Measurements from ENCODE around the gene SLC29A4. TPM values are rescaled to one million over a fixed set of nuclear protein-coding genes. Genes with fewer than 3 reads are reported as not detected.
A peak's percentile ranks its signal among the peaks of the same experiment; 100 is the strongest.

Gene SLC29A4
- polyA plus RNA-seq, 3 donors: 0.21 to 0.29 (median 0.26) TPM

DNA sequence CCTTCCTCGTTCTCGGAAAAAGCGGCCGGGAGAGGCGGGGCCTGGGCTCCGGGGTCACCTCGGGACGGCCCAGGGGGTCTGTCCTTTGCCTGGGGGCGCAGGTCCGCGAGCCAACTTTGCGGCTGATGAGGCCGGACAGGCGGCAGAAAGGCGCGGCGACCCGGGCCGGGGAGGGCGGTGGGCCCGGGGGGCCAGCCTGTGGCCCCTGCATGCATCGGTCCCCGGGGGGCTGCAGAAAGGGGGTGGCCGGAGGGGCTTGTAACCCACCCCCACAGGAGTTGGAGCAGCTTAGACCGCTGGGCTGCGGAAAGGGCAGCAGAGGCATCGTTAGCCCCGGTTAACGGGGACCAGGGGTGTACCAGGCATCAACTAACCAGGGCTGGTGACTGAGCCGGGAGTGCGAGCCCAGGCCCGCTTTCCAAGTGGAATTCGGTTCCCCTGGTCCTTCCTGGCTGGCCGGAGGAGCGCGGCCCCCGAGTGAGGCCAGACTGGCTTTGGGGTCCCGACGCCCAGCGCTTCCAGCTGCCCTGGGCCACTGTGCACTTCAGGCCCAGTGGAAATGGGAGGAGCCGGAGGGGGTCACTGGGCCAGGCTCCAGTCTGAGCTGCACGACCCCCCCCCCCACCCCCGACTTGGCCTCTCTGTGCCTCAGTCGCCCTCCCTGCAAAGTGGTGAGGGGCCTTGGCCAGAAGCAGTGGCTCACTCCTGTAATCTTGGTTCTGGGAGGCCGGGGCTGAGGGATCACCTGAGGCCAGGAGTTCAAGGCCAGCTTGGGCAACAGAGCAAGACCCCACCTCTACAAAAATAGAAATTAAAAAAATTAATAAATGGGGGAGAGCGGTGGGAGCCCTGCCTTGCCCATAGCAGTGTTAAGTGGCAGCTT, 919 bp downstream of the SLC29A4 start:
- WGBS (ENCODE audit: insufficient coverage): 5% methylated on average over 39 of the region's 46 CpGs
- Mint-ChIP-seq H3K36me3 (peaks cover 0 to 3% of the 10 kb centered on the region in 2 donors), H3K9me3 (peaks cover 0 to 4% (median 0%) of the 10 kb centered on the region in 7 donors), H3K27me3 (ENCODE audit: low read depth in 3 of 3) (peaks cover 9 to 52% (median 30%) of the 10 kb centered on the region in 3 donors), H3K4me3 (peak overlapping the region in 1 of 2 donors; percentile 35), H3K4me1 (no peaks in the 10 kb centered on the region), H3K27ac (no peak overlapping the region)
- Histone ChIP-seq H3K9me3 (replicated peaks in 1 of 2; ENCODE audit: control insufficient read depth in 1 of 2, insufficient read depth in 1 of 2, low read length in 2 of 2) (no peaks in the 10 kb centered on the region), H3K79me2 (ENCODE audit: insufficient read depth, low read length) (no peaks in the 10 kb centered on the region), H3K4me2 (replicated peaks; ENCODE audit: extremely low read depth, low read length, poor library complexity, severe bottlenecking) (peak overlapping the region; percentile 50), H4K20me1 (ENCODE audit: insufficient read depth, low read length) (no peaks in the 10 kb centered on the region), H3K4me1 (ENCODE audit: control insufficient read depth in 1 of 2, insufficient read depth in 2 of 2, low read length in 2 of 2) (peaks cover 5 to 6% of the 10 kb centered on the region in 2 donors), H3K4me3 (replicated peaks in 1 of 3; ENCODE audit: low read depth in 2 of 3, low read length in 3 of 3) (peak overlapping the region in 2 of 3 experiments; percentile 6 to 50), H2AFZ (ENCODE audit: insufficient read depth, low read depth, low read length, poor library complexity, severe bottlenecking) (no peak overlapping the region), H3K27me3 (ENCODE audit: control insufficient read depth in 2 of 2, insufficient read depth in 2 of 2, low read length in 2 of 2) (peaks cover 7 to 16% of the 10 kb centered on the region in 2 donors), H3K36me3 (replicated peaks in 1 of 2; ENCODE audit: control insufficient read depth in 1 of 2, insufficient read depth in 2 of 2, low read length in 2 of 2) (no peaks in the 10 kb centered on the region), H3K9ac (ENCODE audit: insufficient read depth, low read length, poor library complexity, severe bottlenecking) (no peak overlapping the region), H3K27ac (ENCODE audit: low read depth in 1 of 2, low read length in 2 of 2) (no peak overlapping the region)
- intact Hi-C loops (cut with micrococcal nuclease): no loop called here
- no peak for DNase-seq
- TF ChIP-seq, protein P1, sequence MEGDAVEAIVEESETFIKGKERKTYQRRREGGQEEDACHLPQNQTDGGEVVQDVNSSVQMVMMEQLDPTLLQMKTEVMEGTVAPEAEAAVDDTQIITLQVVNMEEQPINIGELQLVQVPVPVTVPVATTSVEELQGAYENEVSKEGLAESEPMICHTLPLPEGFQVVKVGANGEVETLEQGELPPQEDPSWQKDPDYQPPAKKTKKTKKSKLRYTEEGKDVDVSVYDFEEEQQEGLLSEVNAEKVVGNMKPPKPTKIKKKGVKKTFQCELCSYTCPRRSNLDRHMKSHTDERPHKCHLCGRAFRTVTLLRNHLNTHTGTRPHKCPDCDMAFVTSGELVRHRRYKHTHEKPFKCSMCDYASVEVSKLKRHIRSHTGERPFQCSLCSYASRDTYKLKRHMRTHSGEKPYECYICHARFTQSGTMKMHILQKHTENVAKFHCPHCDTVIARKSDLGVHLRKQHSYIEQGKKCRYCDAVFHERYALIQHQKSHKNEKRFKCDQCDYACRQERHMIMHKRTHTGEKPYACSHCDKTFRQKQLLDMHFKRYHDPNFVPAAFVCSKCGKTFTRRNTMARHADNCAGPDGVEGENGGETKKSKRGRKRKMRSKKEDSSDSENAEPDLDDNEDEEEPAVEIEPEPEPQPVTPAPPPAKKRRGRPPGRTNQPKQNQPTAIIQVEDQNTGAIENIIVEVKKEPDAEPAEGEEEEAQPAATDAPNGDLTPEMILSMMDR (IDR thresholded peaks at IDR 0.05): no peak

DNA sequence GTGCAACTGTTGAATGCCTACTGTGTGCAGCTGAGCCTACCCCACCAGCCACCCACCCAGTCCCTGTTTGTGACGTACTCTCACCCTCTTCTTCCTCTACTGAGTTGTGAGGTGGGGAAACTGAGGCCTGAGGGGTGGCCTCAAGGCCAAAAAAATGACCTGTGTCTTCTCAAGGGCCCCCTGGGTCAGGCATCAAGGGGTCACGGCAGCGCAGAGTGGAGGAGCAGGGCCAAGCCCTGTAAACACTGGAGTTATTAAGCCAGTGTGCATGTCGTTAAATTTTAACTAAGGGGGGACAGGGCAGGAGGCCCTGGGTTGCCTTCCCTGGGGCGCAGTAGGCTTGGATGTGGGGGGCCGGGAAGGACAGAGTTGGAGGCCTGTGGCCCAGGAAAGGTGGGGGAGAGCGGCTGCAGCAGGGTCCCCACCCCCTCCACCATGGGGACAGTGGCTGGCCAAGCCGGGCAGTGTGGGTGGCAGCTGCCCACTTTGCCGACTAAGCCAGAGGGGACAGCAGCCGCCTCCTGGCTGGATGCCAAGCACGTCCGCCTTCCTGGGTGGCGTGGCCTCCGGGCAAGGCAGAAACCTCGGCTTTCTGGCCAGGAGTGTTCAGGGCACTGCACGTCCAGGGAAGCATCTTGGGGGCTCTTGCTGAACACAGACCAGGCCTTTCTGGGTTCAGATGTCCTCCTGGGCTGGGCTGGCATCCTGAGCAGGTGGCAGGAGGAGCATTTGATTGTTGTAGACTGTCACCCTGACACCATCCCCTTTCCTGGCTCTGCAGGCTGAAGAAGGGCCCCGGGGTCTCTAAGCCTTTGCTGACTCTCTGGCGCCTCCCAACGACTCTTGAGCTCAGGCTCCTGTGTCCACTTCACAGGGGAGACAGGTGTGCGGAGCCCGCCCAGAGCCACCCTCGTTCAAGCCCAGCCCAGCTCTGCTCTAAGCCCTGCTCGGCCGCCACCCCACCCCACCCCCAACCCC, 1.9 kb downstream of the SLC29A4 start:
- no peak overlapping the region for H3K9ac ChIP-seq (ENCODE audit: insufficient read depth, low read length, poor library complexity, severe bottlenecking)
- no peaks in the 10 kb centered on the region for H3K4me1 Mint-ChIP-seq
- no peak overlapping the region for H2AFZ ChIP-seq (ENCODE audit: insufficient read depth, low read depth, low read length, poor library complexity, severe bottlenecking)
- H3K36me3 Mint-ChIP-seq: peaks cover 0 to 3% of the 10 kb centered on the region in 2 donors
- no peak overlapping the region for H3K4me2 ChIP-seq (replicated peaks; ENCODE audit: extremely low read depth, low read length, poor library complexity, severe bottlenecking)
- H3K9me3 ChIP-seq (replicated peaks in 1 of 2; ENCODE audit: control insufficient read depth in 1 of 2, insufficient read depth in 1 of 2, low read length in 2 of 2): no peaks in the 10 kb centered on the region
- H3K4me3 Mint-ChIP-seq: peak overlapping the region in 1 of 2 donors; percentile 70
- no peaks in the 10 kb centered on the region for H3K36me3 ChIP-seq (replicated peaks in 1 of 2; ENCODE audit: control insufficient read depth in 1 of 2, insufficient read depth in 2 of 2, low read length in 2 of 2)
- TF ChIP-seq, protein P1 (IDR thresholded peaks at IDR 0.05): peak; percentile 15
- H3K27ac ChIP-seq (ENCODE audit: low read depth in 1 of 2, low read length in 2 of 2): no peak overlapping the region
- H3K27me3 Mint-ChIP-seq (ENCODE audit: low read depth in 3 of 3): peaks cover 9 to 47% (median 26%) of the 10 kb centered on the region in 3 donors
- H3K9me3 Mint-ChIP-seq: peaks cover 0 to 4% (median 0%) of the 10 kb centered on the region in 7 donors
- no peak overlapping the region for H3K4me3 ChIP-seq (replicated peaks in 1 of 3; ENCODE audit: low read depth in 2 of 3, low read length in 3 of 3)
- no peak overlapping the region for H3K27ac Mint-ChIP-seq
- intact Hi-C loops (cut with micrococcal nuclease): no loop called here
- peaks cover 5 to 6% of the 10 kb centered on the region in 2 donors for H3K4me1 ChIP-seq (ENCODE audit: control insufficient read depth in 1 of 2, insufficient read depth in 2 of 2, low read length in 2 of 2)
- peak in 1 of 3 donors; percentile 1 for DNase-seq
- H4K20me1 ChIP-seq (ENCODE audit: insufficient read depth, low read length): no peaks in the 10 kb centered on the region
- 52% methylated on average over 19 of the region's 24 CpGs for WGBS (ENCODE audit: insufficient coverage)
- peaks cover 7 to 16% of the 10 kb centered on the region in 2 donors for H3K27me3 ChIP-seq (ENCODE audit: control insufficient read depth in 2 of 2, insufficient read depth in 2 of 2, low read length in 2 of 2)
- H3K79me2 ChIP-seq (ENCODE audit: insufficient read depth, low read length): no peaks in the 10 kb centered on the region
